ENCODE data around the gene EEF1AKMT2.

DNA sequence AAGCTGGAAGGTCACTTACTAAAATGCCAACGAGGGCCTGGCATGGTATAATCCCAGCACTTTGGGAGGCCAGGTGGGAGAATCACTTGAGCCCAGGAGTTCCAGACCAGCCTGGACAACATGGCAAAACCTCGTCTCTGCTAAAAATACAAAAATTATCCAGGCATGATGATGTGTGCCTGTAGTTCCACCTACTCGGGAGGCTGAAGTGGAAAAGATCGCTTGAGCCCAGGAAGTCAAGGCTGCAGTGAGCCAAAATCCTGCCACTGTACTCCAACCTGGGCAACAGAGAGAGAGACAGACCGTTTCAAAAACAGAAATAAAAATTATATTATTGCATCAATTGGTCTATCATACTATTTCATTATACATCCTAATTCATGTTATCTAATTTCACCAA, 29.4 kb downstream of the EEF1AKMT2 start:
- TF ChIP-seq, protein P1, sequence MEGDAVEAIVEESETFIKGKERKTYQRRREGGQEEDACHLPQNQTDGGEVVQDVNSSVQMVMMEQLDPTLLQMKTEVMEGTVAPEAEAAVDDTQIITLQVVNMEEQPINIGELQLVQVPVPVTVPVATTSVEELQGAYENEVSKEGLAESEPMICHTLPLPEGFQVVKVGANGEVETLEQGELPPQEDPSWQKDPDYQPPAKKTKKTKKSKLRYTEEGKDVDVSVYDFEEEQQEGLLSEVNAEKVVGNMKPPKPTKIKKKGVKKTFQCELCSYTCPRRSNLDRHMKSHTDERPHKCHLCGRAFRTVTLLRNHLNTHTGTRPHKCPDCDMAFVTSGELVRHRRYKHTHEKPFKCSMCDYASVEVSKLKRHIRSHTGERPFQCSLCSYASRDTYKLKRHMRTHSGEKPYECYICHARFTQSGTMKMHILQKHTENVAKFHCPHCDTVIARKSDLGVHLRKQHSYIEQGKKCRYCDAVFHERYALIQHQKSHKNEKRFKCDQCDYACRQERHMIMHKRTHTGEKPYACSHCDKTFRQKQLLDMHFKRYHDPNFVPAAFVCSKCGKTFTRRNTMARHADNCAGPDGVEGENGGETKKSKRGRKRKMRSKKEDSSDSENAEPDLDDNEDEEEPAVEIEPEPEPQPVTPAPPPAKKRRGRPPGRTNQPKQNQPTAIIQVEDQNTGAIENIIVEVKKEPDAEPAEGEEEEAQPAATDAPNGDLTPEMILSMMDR (IDR thresholded peaks at IDR 0.05 in 8 of 11, conservative IDR thresholded peaks at IDR 0.05 in 3 of 11): no peak
- TF ChIP-seq POLR2A (IDR thresholded peaks at IDR 0.05): no peak
- TF ChIP-seq POLR2AphosphoS5 (IDR thresholded peaks at IDR 0.05): no peak
